Esophagus muscularis mucosa (tissue), 4 donors: Measurements from ENCODE around the gene GSTCD. TPM values are rescaled to one million over a fixed set of nuclear protein-coding genes. Genes with fewer than 3 reads are reported as not detected.

ENCODE experiments used
- DNase-seq: peaks from one replicate; pipeline ENCODE4 v3.0.0-alpha.2; 2017; ENCODE audit errors: extremely low spot score
- H3K27ac ChIP-seq, 4 donors: fragments of 200-600 bp; sonication (generic); replicated peaks in 1 of 4; 1 replicate in 3 of 4; 2 replicates in 1 of 4; pipeline ENCODE4 v1.5.1; 2016 to 2019; ENCODE audit warnings: mild to moderate bottlenecking in 1 of 4
- H3K27me3 ChIP-seq, 4 donors: fragments of 200-600 bp; sonication (generic); one replicate each; pipeline versions ENCODE4 v1.5.1 to v1.6.0; 2016 to 2019
- H3K36me3 ChIP-seq, 4 donors: fragments of 200-600 bp; sonication (generic); one replicate each; pipeline ENCODE4 v1.5.1; 2016 to 2019
- H3K4me1 ChIP-seq, 4 donors: fragments of 200-600 bp; sonication (generic); one replicate each; pipeline ENCODE4 v1.5.1; 2016 to 2019
- H3K4me3 ChIP-seq, 4 donors: fragments of 200-600 bp; sonication (generic); 1 replicate in 2 of 4; 2 replicates in 2 of 4; pipeline ENCODE4 v1.5.1; 2016 to 2019; ENCODE audit warnings: mild to moderate bottlenecking in 4 of 4, moderate library complexity in 1 of 4
- H3K9me3 ChIP-seq, 4 donors: fragments of 200-600 bp; sonication (generic); 1 replicate in 3 of 4; 2 replicates in 1 of 4; pipeline ENCODE4 v1.5.1; 2016 to 2019
- CTCF ChIP-seq, 3 experiments: fragments of 200-600 bp in 2 of 3; fragments of 450-650 bp in 1 of 3; sonication (generic) in 2 of 3; IDR thresholded peaks; one replicate each; pipeline ENCODE4 v1.5.1; 2017 to 2019; ENCODE audit warnings: antibody characterized with exemption in 3 of 3, mild to moderate bottlenecking in 2 of 3, moderate library complexity in 1 of 3
- EP300 ChIP-seq: sonication (generic); formaldehyde crosslinking; IDR thresholded peaks from one replicate; pipeline ENCODE4 v1.6.1; 2017; ENCODE audit warnings: antibody characterized with exemption
- POLR2A ChIP-seq: fragments of 450-650 bp; IDR thresholded peaks from one replicate; pipeline ENCODE4 v1.6.1; 2017; ENCODE audit warnings: antibody characterized with exemption, moderate library complexity, mild to moderate bottlenecking, low read depth
- POLR2AphosphoS5 ChIP-seq, 2 donors: sonication (generic); formaldehyde crosslinking; IDR thresholded peaks; one replicate each; pipeline ENCODE4 v1.6.1; 2017; ENCODE audit warnings: antibody characterized with exemption in 2 of 2
- WGBS: methylation state at CpG from one replicate; pipeline ENCODE4 v1.1.5; 2018; 5-methylcytosine and 5-hydroxymethylcytosine counted together
- intact Hi-C: fragments of 100-400 bp; cut with DNase I; formaldehyde crosslinking; loops from one replicate; pipeline ENCODE4 v1.15.1; 2023
- total RNA-seq, 4 donors: library from RNA; depleted of rRNA; stranded (reverse); fragments of >200 nt; gene quantifications; one replicate each; pipeline versions ENCODE4 v1.1.0 to v1.2.1, GENCODE V29; 2016

Gene GSTCD
- total RNA-seq, 4 donors from 2014 or later = 5.2 to 14.5 (median 8.1) TPM

GRCh38 chr4:105666693-105667092 is 41.9 kb upstream of the GSTCD start:
- DNase-seq = no peak
- TF ChIP-seq POLR2A (no peak), CTCF (IDR thresholded peaks at IDR 0.05) (no peak), EP300 (no peak), POLR2AphosphoS5 (IDR thresholded peaks at IDR 0.05) (no peak)
- Histone ChIP-seq H3K36me3 (no peaks in the 10 kb centered on the region), H3K27ac (no peak overlapping the region), H3K4me1 (no peaks in the 10 kb centered on the region), H3K9me3 (no peaks in the 10 kb centered on the region), H3K27me3 (no peaks in the 10 kb centered on the region), H3K4me3 (no peak overlapping the region)
- WGBS = 49% methylated on average over 5 of the region's 5 CpGs
- intact Hi-C loops = no loop called here

- DNase-seq = no peak
- Histone ChIP-seq H3K27me3 (no peaks in the 10 kb centered on the region), H3K4me1 (no peaks in the 10 kb centered on the region), H3K36me3 (no peaks in the 10 kb centered on the region), H3K27ac (no peak overlapping the region), H3K9me3 (no peaks in the 10 kb centered on the region), H3K4me3 (no peak overlapping the region)
- intact Hi-C loops = no loop called here
- TF ChIP-seq EP300 = no peak
- TF ChIP-seq CTCF (IDR thresholded peaks at IDR 0.05) = no peak
- no peak for TF ChIP-seq POLR2A
- TF ChIP-seq POLR2AphosphoS5 (IDR thresholded peaks at IDR 0.05) = no peak
These were observed 37.9 kb upstream of the GSTCD start for GRCh38 chr4:105670684-105671083.

- WGBS = 76% methylated on average over 2 of the region's 2 CpGs
- no peaks in the 10 kb centered on the region for H3K27me3 ChIP-seq
These were observed 37.3 kb upstream of the GSTCD start for GRCh38 chr4:105671301-105671700.

GRCh38 chr4:105674011-105674410 is 34.6 kb upstream of the GSTCD start:
- DNase-seq = no peak
- WGBS = 93% methylated on average over 1 of the region's 1 CpG
- no peak overlapping the region for H3K27ac ChIP-seq
- H3K27me3 ChIP-seq = no peaks in the 10 kb centered on the region
- H3K9me3 ChIP-seq = no peaks in the 10 kb centered on the region
- no peak overlapping the region for H3K4me3 ChIP-seq
- H3K36me3 ChIP-seq = no peaks in the 10 kb centered on the region
- TF ChIP-seq POLR2AphosphoS5 (IDR thresholded peaks at IDR 0.05) = no peak
- TF ChIP-seq CTCF (IDR thresholded peaks at IDR 0.05) = no peak
- TF ChIP-seq EP300 = no peak
- no peak for TF ChIP-seq POLR2A
- H3K4me1 ChIP-seq = no peaks in the 10 kb centered on the region
- intact Hi-C loops = no loop called here

More at GRCh38 chr4:105671301-105671700, 37.3 kb upstream of the GSTCD start:
- DNase-seq = no peak
- intact Hi-C loops = no loop called here
- no peaks in the 10 kb centered on the region for H3K4me1 ChIP-seq
- no peak for TF ChIP-seq POLR2AphosphoS5 (IDR thresholded peaks at IDR 0.05)
- TF ChIP-seq POLR2A = no peak
- TF ChIP-seq CTCF (IDR thresholded peaks at IDR 0.05) = no peak
- no peak for TF ChIP-seq EP300
- no peak overlapping the region for H3K27ac ChIP-seq
- H3K9me3 ChIP-seq = no peaks in the 10 kb centered on the region
- no peak overlapping the region for H3K4me3 ChIP-seq
- H3K36me3 ChIP-seq = no peaks in the 10 kb centered on the region

GRCh38 chr4:105677709-105678108 is 30.9 kb upstream of the GSTCD start:
- intact Hi-C loops = no loop called here
- Histone ChIP-seq H3K27me3 (no peaks in the 10 kb centered on the region), H3K27ac (no peak overlapping the region), H3K9me3 (no peaks in the 10 kb centered on the region), H3K4me3 (no peak overlapping the region), H3K36me3 (peaks cover 0 to 16% (median 8%) of the 10 kb centered on the region in 4 donors), H3K4me1 (no peaks in the 10 kb centered on the region)
- no peak for DNase-seq
- WGBS = 94% methylated on average over 2 of the region's 2 CpGs
- TF ChIP-seq EP300 (no peak), CTCF (IDR thresholded peaks at IDR 0.05) (no peak), POLR2AphosphoS5 (IDR thresholded peaks at IDR 0.05) (no peak), POLR2A (no peak)
